GM21367 (cell line): ENCODE data around the gene PHAX.
A peak's percentile ranks its signal among the peaks of the same experiment; 100 is the strongest.
"Not testable (repeated sequence)": the region's sequence is repeated elsewhere in the genome, so short reads cannot be mapped to it uniquely, and the experiment has no call there.

Source experiments
- ATAC-seq: cut with Tn5 transposase; IDR thresholded peaks from one replicate; pipeline ENCODE4 v1.9.1; 2021; ENCODE audit not compliant: unreplicated experiment

Gene PHAX, protein sequence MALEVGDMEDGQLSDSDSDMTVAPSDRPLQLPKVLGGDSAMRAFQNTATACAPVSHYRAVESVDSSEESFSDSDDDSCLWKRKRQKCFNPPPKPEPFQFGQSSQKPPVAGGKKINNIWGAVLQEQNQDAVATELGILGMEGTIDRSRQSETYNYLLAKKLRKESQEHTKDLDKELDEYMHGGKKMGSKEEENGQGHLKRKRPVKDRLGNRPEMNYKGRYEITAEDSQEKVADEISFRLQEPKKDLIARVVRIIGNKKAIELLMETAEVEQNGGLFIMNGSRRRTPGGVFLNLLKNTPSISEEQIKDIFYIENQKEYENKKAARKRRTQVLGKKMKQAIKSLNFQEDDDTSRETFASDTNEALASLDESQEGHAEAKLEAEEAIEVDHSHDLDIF

DNA sequence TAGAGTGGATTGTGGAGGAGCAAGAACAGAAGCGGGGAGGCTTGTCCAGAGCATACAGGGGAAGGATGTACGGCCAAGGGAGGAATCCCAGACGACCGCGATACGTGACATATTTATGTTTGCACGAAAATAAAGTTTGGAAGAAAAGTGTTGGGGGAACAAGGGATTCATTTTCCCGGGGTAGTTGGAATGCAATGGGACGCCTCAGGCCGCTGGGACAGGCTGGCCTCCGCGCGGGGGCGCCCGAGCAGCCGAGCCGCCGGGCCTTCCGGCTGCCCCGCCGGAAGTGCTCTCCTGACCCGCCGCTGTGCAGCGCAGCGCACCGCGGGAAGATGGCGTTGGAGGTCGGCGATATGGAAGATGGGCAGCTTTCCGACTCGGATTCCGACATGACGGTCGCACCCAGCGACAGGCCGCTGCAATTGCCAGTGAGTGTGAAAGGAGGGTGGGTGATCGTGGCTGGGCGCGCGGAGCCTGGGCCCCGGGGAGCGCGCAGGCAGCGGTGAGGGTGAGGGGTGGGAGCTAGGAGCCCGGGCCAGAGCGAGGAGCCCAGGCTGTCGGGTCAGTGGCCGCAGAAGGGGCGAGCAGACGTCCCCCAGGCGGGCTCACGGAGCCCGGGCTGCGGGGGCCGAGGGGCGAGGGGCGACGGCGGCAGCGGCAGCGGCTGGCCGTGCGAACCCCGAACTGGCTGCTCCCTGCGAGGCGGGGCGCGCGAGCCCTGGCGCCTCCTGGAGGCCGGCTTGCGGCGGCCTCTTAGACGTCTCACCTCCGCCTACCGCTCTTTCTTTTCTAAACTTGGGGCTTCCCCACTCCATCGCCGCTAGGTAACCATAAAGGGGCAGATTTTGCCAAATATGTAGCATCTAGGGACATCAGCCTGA, at the start of gene PHAX:
TSS of gene PHAX (plus strand) at position 317 of the 881 bp plus-strand sequence. CDS start at position 333, 16 bp downstream.
- ATAC-seq = peak; percentile 95

DNA sequence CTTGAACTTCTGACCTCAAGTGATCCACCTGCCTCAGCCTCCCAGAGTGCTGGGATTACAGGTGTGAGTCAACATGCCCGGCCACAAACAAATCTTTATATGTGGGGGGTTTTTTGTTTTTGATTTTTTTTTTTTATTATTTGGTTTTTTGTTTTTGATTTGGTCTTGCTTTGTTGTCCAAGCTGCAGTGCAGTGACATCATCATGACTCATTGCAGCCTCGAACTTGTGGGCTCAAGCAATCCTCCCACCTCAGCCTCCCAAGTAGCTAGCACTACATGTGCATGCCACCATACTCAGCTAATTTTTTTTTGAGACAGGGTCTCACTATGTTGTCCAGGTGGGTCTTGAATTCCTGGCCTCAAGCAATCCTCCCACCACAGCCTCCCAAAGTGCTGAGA, 48.1 kb upstream of the PHAX start:
- ATAC-seq = no peak

DNA sequence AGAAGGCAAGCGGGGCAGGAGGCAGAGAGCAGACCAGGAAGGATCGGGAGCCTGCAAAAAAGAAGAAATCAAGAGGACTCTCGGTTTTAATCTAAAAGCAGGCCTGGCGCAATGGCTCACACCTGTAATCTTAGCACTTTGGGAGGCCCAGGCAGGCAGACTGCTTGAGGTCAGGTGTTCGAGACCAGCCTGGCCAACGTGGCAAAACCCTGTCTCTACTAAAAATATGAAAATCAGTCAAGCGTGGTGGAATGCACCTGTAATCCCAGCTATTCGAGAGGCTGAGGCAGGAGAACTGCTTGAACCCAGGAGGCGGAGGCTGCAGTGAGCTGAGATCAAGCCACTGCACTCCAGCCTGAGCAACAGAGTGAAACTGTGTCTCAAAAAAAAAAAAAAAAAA, 45.6 kb upstream of the PHAX start:
- not testable (repeated sequence) for ATAC-seq

- no peak for ATAC-seq
These were observed 38.8 kb upstream of the PHAX start for GRCh38 chr5:126561908-126562307.

- peak; percentile 72 for ATAC-seq
These were observed 37.9 kb upstream of the PHAX start for GRCh38 chr5:126562823-126563222.

GRCh38 chr5:126568206-126568755, 32.5 kb upstream of the PHAX start:
- no peak for ATAC-seq

- no peak for ATAC-seq
These were observed 25.1 kb upstream of the PHAX start for GRCh38 chr5:126575644-126576043.

DNA sequence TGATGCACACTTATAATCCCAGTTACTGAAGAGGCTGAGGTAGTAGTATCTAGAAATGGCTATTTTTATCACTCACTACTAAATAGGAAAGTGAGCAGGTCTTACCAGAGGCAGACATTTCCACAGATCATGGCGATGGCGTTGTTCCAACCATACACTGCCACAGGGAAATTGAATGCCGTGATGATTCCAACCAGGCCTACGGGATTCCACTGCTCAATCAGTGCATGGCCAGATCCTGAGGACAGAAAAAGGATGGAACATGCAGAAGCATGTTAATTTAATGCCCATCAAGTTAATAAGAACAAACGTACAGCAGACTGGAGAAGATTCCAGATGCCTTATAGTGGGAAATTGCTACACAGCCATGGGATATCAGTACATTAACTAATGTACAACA, 23.8 kb upstream of the PHAX start:
- no peak for ATAC-seq

DNA sequence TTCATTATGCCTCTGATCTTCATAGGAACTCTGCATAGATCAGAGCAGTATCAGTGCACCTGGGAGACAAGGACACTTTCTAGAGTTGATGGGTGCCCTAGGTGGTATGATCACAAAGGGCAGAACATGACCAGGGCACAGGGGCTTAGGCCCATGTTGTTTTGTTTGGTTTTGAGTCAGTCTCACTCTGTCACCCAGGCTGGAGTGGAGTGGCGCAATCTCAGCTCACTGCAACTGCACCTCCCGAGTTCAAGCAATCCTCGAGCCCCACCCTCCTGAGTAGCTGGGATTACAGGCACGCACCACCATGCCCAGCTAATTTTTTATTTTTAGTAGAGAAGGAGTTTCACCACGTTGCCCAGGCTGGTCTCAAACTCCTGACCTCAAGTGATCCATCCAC, 23.3 kb upstream of the PHAX start:
- ATAC-seq = no peak

DNA sequence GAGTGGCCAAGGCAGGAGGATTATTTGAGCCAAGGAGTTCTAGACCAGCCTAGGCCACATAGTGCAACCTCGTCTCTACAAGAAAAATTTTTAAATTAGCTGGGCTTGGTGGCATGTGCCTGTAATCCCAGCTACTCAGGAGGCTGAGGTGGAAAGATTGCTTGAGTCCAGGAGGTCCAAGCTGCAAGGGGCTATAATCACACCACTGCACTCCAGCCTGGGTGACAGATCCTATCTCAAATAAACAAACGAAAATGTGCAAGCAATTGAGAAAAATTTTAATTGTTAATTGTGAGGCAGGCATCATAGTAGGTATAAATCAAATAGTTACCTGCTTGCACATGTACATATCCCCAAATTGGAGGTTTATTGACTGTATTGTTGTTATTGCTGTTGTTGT, 21.0 kb upstream of the PHAX start:
- no peak for ATAC-seq

DNA sequence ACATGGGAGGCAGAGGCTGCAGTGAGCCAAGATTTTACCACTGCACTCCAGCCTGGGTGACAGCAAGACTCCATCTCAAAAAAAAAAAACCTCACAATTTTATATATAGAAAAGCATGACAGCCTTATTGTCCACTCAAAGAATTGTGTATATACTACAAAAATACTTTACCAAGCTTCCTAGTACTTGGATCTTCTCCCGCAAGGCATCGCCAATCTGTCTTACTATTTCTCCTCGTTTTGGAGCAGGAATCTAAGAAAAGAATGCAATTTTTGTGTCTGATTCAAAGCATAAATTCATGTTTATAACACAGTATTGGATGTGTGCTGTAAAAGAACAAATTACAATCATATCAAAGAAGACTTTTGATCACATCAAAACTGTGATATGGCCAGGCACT, 17.0 kb upstream of the PHAX start:
- ATAC-seq = no peak

DNA sequence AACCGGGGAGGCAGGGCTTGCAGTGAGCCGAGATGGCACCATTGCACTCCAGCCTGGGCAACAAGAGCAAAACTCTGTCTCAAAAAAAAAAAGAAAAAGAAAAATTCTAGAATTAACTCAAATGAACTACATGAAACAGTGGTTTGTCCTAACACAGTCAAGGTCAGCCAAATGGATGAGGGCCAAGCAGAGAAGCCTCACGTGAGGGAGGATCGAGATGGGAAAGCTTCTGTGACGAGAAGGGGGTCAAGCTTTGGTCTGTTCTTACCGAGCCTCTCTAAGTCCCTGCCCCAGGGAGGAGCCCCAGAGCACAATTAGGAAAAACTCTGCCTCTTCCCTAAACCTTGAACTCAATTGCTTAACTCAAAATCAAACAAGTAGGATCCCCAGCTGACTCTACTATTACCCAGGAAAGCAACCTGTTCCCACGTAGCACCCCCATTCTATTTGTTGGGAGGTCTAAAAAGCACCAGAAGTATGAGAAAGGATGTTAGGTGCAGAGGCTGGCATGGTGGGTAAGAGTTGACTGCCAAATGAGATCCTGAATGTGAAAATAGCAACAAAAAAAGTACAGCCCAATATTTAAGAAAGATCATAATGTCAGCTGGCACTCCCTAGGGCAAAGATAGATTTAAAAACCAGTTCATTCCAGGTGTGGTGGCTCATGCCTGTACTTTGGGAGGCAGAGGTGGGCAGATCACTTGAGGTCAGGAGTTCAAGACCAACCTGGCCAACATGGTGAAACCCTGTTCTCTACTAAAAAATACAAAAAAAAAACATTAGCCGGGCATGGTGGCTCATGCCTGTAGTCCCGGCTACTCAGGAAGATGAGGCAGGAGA, 13.0 kb upstream of the PHAX start:
- ATAC-seq = no peak

- ATAC-seq = no peak
These were observed 11.0 kb upstream of the PHAX start for GRCh38 chr5:126589536-126590297.

DNA sequence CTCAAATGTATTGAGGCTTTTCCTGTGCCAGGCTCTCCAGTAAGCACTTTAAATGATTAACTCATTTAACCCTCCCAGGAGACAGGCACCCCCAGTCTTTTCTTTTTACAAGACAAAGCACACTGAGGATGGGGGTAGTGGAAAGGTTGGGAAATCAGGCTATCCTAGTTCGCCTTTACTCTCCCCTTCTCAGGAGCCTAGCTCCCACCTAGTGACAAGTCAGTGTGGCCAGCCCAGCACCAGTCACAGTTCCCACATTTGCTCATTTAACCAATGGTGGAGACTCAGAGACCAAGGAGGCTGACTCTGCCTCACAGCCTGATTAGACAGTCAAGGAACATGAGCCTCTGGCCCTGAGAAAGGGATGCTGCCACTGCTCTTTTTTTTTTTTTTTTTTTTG, 9.2 kb upstream of the PHAX start:
- no peak for ATAC-seq

DNA sequence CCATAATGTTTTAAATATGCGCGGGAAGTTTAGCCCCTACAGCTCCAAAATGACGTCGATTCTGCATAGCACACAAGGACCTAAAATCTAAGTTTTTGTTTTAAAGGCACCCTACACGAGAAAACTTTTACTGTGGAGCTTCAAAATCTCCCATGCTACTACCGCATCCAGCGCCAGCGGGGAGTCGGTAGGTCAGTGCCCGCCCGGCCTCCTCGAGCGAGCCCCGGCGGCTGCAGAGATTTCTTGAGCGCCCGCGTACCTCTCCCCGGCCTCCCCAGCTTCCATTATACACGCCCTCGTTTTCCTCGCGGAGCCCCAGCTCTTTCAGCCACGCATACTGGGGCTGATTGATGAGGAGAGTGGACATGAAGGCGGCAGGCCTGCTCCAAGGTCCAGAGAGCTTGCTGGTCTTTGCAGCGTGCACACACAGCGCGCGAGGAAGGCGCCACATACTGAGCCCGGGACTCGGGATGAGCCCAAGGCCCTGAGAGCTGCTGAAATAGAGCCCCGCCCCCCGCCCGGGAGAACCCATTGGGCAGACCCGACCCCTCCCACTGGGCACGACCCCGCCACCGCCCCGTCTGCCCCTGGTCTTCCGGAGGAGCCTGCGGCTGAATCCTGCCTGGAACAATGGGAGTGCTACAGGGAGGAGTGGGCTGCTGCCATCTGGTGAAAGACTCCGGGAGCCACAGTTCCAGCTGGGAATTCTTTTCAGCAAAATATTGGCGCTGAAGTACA, 5.8 kb upstream of the PHAX start, which contains the start of gene ALDH7A1:
TSS of gene ALDH7A1 (minus strand) at position 472 of the 738 bp plus-strand sequence. CDS start at position 451, 21 bp downstream.
- peak; percentile 81 for ATAC-seq

DNA sequence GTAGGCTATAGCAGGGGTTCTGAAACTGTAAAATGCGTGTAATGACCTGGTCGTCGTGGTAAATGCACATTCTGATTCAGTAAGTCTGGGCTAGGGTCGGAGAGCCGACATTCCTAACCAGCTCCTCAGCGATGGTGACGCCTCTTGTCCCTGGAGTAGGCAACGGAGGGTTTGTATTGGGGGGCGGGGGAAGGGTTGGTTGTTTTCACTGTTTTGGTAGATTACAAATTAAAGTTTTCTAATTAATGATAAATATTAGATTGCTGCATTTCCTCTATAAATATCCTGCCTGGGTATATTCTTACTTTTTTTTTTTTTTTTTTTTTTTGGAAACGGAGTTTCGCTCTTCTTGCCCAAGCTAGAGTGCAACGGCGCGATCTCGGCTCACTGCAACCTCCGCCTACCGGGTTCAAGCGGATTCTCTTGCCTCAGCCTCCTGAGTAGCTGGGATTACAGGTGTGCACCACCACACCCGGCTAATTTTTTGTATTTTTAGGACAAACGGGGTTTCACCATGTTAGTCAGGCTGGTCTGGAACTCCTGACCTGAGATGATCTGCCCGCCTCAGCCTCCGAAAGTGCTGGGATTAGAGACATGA, 5.2 kb upstream of the PHAX start:
- ATAC-seq = no peak

- ATAC-seq = no peak
These were observed 3.6 kb upstream of the PHAX start for GRCh38 chr5:126597156-126597555.

GRCh38 chr5:126599499-126599898, 1.2 kb upstream of the PHAX start:
- no peak for ATAC-seq
